HG03571 (cell line): ENCODE measurements around the gene GPR31.
"Not testable (repeated sequence)": the region's sequence is repeated elsewhere in the genome, so short reads cannot be mapped to it uniquely, and the experiment has no call there.

ENCODE experiments used
- ATAC-seq: cut with Tn5 transposase; IDR thresholded peaks from one replicate; pipeline ENCODE4 v1.9.1; 2021; ENCODE audit not compliant: unreplicated experiment

GPR31 gene

DNA sequence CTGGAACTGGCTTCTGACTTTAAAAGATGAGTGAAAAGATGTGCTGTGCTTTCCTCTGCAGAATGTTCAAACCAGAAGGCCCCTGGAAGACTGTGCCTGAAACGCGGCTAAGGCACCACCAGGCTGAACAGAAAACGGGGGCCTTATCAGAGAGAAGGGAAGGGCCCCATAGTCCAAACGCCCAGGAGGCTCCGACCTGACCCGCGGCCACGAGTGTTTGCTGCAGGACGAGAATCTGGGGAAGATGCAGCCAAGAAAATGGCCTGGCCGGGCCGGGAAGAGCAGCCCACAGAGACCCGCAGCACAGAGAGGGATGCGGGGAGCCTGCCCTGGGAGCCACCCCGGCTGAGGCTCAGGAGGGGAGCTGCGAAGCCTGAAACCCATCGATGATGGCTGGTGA is 10.5 kb upstream of the GPR31 start:
- ATAC-seq: not testable (repeated sequence)

DNA sequence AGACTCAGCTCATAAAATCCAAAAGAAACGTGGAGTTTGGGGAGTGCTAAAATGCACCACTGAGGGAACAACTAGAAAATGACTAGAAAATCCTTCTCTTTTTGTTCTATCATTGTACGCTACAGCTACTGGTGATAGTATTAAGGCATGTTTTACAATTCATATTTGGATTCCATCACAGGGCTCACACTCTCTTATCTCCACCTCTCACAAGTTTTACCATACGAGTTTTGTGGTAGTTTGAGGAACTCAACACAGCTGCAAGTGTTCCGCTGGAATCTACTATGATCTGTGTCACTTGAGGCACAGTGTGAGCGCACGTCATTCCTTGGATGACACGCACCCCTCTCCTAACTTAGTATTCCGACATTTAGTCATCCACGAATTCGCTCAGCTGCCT is 9.9 kb upstream of the GPR31 start:
- not testable (repeated sequence) for ATAC-seq

DNA sequence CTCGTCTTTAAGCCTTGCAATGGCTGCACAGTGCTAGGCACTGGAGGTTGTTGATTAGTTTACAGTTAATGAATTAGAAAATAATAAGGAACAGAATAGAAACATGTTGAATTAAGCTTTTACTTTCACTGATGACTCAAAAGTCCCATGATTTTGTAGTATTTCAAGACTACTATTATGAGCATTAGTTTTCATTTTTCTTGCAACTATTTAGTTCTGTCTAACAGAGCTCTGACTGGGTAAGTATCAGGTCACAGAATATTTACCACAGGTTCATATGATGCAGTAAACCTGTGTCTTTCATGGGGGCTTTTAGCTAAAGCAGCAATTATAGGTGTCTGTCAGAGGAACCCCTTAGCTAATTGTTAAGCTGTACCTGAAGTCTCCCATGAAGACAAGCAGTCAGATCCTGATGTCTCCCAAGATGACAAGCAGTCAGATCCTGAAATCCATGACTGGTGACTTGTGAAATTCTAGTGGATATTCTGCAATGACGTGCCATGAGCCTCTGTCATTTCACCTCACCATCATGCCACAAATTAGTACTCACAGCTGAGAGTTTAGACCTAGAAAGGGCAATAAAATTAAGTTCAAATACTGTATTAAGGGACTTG is 8.2 kb upstream of the GPR31 start:
- no peak for ATAC-seq

DNA sequence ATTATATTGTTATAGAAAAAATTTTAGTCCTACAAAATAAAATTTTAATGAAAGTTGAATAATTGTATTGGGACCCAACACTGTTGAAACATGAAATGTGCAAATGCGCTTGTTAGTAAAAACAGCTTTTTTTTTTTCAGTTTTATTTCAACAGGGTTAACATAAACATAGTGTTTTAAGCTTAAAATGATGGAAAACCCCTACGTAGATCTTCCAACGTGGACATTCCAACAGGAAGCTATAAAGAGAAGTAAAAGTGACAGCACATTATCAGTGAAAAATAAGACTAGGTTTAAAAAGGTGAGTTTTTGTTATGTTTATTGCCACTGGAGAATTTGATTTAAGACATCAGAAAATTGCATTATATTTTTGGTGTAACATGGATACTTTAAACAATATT is 6.5 kb upstream of the GPR31 start:
- ATAC-seq: no peak

DNA sequence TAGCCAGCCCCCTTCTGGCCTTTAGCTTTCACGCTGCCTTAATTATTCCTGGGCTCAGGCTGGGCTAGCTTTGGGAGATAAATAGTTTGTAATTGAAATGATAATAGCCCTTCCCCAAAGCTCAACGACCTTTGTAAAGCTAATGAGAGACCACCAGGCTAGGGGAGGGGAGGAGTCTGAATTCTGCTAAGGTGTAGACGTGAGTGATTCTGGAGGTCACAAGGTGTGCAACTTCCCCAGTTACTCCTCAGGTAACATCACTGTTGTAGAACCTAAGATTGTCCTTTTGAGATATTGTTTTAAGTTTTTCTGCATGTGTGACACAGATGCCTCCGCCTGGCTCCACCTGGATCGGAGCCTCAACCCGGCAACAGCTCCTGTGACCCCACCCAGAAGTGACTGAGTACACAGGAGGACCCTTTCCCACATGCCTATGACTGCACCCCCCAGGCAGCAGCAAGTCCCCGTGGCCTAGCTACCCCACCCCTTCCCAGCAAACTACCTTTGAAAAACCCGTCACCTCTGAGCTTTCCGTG is 5.8 kb upstream of the GPR31 start:
- no peak for ATAC-seq

DNA sequence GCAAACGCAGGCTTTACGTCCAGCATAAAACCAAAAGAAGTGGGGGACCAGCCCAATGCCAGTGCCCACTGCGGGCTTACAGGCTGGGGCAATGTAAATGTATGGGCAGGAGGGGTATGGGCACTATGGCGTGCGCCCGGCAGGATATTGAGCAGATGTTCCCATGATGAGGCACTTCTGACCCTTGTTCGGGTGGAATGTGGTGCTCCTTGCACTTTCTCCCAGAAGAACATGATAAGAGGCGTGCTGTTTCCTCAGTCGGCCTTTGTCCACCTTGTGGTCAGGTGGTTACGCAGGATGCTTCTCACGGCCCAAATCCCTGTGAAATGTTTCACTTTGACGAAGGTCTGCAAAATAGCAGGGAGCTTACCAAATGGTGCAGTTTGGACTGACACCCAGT is 4.8 kb upstream of the GPR31 start:
- no peak for ATAC-seq

DNA sequence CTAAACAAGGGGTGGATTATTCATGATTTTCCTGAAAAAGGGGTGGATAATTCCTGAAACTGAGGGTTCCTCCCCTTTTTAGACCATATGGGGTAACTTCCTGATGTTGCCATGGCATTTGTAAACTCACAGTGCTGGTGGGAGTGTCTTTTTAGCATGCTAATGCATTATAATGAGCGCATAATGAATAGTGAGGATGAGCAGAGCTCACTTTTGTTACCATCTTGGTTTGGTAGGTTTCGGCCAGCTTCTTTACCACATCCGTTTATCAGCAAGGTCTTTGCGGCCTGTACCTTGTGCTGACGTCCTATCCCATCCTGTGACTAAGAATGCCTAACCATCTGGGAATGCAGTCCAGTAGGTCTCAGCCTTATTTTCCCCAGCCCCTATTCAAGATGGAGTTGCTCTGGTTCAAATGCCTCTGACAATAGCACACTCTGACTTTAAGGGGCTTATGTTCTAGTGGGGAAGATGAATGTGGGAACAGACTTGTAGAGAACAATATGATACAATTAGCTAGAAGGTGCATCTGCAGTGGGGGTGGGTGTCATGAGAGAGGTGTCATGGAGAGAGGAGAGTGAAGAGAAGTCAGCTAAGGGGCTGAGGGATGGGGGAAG is 4.2 kb upstream of the GPR31 start:
- no peak for ATAC-seq

DNA sequence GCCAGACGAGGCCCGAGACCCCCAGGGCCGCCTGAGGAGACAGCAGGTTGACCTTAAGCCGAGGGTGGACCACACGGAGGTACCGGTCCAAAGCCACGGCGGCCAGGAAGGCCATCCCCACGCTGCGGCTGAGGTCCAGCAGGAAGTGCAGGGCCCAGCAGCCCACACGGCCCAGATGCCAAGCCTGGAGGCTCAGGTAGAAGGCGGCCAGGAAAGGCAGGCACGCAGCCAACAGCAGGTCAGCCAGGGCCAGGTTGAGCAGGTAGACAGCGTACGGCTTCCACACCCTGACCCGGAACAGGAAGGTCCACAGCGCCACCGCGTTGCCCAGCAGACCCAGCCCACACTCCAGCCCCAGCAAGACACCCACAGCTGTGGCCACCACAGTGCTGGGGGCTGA is 366 bp downstream of the GPR31 start:
- ATAC-seq: no peak

DNA sequence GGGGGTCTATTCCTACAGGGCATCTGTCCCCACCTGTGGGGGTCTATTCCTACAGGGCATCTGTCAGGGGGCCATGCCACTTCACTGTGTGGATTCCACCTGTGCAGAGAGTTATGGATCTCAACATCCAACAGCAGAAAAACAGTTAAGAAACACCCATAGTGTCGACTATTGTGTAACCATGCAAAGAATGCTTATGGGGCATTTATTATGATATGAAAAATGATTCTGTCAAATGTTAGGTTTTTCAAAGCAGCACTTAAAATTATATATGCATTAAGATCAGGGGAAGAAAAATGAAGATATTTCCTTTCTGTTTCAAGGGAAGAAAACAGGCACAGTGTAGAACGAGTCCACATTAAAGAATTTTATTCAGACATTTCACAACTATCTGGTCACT is 2.9 kb downstream of the GPR31 start:
- no peak for ATAC-seq

DNA sequence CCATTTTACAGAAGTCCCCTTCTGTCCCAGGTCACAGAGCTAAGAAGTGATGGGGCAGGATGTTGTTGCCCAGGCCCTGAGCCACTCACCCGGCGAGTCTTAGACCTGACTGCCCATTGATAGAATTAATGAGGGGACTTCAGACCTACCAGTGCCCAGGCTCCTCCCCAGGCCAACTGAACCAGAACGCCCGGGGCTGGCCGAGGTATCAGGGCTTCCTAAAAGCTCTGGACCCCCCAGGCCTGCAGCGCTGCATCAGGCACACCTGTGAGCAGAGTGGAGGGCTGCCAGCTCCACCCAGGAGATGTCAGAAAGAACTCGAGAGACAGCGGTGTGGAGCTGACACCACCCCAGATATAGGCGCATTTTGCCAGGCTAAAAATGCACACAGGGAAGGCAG is 3.5 kb downstream of the GPR31 start:
- no peak for ATAC-seq

DNA sequence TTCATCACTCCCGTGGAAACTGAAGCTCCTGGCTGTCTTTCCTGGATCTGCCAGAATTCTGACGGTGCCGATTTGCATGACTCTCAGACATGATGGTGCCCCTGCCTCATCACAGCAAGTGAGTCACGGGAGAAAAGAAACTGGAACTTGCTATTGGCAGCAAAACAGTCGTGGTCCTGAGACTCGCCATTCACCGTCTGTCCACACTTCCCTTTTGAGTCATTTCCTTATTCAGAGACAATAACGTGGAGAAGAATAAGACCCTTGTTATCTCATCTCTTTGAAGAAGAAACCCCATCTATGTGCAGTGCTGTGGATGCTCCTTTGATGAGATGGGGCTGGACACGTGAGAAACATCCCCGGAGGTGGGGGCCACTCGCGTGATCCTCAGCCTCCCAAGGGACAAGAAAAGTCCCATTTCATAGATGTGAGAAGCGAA is 4.2 kb downstream of the GPR31 start:
- ATAC-seq: peak; percentile 51

DNA sequence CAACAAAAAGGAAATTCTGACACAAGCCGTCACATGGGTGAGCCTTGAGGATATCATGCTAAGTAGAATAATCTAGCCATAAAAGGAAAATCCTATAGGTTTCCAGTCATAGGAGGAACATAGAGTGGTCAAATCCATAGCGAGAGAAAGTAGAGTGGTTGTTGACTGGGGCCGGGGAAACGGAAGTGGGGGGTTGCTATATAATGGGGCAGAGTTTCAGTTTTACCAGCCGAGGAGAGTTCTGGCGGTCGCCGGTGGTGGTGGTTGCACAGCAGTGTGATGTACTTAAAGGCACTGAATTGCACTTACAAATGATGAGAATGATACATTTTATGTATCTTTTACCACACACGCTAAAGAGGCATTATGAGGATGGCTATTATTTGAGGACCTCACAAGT is 4.9 kb downstream of the GPR31 start:
- ATAC-seq: peak; percentile 56

DNA sequence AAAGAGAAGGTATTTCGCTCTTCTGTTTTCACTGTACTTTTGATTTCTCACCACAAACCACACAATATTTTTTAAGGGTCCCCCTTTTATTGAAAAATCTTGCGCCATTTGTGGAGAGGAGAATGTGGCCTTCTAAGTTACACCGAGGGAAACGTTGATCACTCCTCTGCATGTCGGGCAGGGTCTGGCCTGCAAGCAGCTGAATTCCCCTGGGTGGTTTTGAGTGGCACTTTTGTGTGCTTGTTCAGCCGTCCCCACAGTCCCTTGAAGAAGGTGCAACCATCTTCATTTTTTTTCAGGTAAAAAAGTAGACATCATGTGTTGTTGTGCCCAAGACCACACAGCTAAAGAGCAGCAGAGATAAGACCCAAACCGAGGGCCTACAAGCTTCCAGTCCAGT is 6.1 kb downstream of the GPR31 start:
- no peak for ATAC-seq

DNA sequence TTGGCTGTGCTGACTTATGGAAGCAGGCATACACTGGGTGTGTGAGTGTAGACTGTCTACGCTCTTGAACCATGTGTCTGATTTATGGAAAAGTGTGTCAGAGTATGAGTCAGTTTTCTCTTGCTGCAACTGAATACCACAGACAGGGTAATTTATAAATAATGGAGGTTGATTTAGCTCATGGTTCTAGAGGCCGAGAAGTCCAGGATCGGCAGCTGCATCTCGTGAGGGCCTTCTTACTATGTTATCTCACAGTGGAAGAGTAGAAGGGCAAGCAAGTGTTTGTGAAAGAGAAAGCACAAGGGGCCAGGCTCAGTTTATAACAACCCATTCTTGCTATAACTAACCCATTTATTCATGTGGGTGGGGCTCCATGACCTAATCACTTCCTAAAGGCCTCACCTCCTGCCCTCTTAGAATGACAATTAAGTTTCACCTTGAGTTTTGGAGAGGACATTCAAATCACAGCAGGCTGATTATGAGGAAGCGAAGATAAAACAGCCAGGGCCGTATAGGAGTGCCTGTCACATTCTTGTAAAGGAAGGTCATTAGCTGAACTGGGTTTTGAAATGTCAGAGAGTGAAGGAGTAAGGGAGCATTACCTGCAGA is 6.7 kb downstream of the GPR31 start:
- peak; percentile 52 for ATAC-seq

DNA sequence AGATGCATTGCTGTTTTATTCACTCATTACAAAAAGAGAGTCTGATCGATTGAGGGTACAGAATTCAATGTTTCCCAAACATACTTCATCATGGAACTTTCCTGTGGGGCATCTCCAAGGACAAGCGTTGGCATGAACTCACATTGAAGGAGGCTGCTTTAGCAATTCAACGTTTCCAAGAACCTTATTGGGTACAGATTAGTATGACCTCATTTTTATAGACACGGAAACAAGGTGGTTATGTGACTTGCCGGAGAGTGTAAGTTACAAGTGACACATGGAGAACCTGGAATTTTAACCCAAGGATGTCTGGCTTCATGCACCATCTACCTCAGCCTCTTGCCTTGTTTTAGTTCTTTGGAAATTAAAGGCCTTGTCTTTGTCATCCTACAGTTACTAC is 8.8 kb downstream of the GPR31 start:
- no peak for ATAC-seq

DNA sequence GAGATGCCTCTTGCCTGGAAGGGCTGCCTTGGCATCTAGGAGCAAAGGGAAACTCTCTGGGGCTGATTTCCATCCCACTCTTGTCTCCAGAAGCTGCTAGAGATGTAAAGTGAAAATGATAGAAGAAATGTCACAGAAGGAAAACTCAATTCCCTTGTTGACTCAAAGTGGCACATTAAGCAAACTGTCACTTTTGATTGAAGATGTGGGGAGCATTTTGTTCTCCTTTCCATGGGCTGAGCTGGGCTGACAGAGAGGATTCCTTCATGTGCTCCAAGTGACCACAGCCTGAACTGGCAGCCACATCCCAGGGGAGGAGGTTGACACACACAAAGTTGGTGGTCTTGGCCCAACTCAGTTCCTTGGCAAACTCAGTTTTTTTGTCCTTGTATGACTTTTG is 9.8 kb downstream of the GPR31 start:
- no peak for ATAC-seq

DNA sequence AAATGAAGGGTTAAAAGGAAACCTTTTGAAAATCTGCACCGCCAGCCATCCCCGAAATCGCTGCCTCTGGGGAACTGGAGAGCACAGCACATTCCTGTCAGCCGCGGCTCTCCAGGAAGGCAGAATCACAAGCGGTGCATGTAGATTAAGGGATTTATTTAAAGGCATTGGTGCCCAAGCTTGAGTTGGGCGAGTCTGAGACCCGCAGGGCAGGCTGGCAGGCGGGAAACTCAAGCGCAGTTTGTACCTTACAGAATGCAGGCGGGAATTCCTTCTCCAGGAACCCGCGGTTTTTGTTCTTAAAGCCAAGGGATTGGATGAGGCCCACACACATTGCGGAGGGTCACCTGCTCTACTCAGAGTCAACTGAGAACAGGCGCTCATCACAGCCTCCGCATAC is 10.8 kb downstream of the GPR31 start:
- ATAC-seq: no peak

DNA sequence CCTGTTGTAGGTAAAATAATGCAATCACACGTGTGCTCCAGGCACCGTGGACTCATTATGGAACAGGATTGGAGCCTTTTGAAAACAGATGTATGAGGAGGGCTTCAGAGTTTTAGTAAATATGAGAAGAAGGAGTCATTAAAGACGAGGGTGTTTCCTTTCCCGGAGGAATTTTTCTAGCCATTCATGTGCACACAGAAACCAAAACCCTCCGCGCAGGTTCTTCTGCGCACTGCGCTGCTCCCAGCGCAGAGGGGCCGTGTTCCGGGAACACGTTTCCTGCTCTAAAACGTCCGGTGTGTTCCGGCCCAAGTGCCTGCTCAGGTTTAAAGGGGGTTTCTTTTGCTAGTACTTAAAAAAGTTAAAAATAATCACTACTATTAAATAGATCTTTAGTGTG is 11.6 kb downstream of the GPR31 start:
- no peak for ATAC-seq

DNA sequence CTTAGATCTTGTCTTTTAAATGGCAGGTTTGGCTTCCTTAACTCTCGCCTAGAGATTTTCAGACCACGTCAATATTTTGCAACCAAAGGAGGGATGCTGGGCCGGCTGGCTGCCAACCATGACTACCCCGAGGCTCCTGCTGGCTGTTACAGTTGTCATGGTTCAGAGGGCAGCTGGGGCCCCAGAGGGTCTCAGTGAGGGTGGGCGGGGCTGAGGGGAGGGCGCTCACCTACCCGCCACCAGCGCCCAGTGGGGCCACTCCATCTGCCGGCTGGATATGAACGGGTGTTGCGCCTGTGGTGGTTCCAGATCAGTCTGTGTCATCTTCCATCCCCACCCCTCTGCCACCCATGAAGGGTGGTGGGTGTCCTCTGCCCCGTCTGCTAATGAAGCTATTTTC is 12.3 kb downstream of the GPR31 start:
- no peak for ATAC-seq

DNA sequence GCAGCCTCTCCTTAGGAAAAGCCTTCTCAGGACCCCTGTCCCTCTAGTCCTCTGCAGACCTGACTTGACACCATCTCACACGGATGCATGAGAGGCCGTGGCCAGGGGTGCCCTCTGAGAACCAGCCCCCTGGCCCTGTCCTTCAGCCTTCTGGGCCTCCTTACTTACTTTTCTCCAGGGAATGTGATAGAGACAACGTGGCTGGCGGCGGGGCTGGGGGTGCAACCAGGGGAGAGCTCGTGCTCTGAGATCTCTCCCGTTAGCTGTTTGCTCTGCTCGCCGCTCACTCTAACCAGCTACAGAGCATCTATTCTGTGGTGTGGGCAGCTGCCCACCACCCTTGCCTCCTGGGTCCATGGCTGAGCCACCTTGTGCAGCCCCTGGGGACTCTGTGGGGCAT is 14.7 kb downstream of the GPR31 start:
- no peak for ATAC-seq

DNA sequence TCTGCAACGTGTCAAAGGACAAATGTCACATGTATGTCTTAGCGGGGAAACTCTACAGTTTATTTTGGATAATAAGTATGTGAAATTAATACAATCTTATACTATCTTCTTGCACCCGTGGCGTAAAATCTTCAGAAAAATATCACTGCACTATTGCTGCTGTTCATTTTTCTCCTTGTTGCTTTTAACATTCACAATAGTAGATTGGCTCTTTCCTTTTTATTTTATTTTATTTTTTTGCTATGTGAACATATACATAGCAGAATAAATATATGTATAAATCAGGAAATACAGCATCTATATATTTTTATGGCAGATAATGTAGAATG is 15.4 kb downstream of the GPR31 start:
- ATAC-seq: no peak

DNA sequence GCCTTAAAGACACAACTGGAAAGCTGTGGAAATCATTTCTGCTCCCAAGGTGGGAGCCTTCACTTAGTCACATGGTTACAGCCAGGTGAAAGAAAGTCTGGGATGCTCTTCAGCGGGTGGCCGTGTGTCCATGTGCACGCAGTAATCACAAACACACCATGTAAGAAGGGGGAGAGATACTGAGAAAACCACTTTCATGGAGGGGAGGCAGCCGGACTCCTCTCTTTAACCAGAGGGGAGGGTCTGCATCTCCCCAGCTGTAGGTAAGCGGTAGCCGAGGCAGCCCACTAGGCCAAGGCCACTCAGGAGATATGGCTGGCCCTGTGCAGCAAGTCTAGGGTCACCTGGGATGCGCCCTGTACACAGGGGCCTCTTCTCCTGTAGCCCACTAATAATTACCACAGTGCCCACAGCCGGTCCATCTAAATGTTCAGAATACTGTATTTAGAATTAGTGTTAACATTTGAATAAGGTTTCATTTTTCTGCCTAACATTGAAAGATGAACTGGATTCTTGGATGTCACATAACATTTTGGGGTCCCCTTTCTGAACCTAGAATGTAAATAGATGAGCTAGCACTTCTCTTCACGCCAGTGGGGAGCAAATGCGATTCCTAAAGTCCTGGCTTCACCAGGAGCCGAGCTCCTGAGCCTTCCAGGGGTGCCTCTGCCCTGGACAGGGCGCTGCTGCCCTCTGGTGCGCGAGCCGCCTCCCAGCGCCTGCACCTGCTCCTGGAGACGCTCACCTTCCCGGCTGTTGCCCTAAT is 15.9 kb downstream of the GPR31 start:
- ATAC-seq: peak; percentile 59
